ENCODE data around the gene HAUS1.

DNA sequence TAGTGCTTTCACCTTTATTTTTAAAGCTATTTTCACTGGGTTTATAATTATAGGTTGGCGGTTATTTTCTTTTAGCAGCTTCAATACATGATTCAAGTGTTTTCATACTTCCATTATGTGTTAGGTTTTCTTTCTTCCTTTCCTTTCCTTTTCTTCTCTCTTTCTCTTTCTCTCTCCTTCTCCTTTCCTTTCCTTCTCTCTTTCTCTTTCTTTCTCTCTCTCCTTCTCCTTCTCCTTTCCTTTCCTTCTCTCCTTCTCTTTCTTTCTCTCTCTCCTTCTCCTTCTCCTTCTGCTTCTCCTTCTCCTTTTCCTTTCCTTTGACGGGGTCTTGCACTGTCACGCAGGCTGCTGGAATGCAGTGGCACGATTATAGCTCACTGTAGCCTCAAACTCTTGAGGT, 36.0 kb downstream of the HAUS1 start:
- TF ChIP-seq, protein P1, sequence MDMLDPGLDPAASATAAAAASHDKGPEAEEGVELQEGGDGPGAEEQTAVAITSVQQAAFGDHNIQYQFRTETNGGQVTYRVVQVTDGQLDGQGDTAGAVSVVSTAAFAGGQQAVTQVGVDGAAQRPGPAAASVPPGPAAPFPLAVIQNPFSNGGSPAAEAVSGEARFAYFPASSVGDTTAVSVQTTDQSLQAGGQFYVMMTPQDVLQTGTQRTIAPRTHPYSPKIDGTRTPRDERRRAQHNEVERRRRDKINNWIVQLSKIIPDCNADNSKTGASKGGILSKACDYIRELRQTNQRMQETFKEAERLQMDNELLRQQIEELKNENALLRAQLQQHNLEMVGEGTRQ (CRISPR knock-in tag; IDR thresholded peaks at IDR 0.05), result no peak
- TF ChIP-seq ZNF317 (CRISPR knock-in tag; IDR thresholded peaks at IDR 0.05; ENCODE audit: borderline replicate concordance, low read depth), result no peak
- TF ChIP-seq, protein P2, sequence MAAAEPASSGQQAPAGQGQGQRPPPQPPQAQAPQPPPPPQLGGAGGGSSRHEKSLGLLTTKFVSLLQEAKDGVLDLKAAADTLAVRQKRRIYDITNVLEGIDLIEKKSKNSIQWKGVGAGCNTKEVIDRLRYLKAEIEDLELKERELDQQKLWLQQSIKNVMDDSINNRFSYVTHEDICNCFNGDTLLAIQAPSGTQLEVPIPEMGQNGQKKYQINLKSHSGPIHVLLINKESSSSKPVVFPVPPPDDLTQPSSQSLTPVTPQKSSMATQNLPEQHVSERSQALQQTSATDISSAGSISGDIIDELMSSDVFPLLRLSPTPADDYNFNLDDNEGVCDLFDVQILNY (CRISPR knock-in tag; IDR thresholded peaks at IDR 0.05), result no peak
- TF ChIP-seq, protein P3, sequence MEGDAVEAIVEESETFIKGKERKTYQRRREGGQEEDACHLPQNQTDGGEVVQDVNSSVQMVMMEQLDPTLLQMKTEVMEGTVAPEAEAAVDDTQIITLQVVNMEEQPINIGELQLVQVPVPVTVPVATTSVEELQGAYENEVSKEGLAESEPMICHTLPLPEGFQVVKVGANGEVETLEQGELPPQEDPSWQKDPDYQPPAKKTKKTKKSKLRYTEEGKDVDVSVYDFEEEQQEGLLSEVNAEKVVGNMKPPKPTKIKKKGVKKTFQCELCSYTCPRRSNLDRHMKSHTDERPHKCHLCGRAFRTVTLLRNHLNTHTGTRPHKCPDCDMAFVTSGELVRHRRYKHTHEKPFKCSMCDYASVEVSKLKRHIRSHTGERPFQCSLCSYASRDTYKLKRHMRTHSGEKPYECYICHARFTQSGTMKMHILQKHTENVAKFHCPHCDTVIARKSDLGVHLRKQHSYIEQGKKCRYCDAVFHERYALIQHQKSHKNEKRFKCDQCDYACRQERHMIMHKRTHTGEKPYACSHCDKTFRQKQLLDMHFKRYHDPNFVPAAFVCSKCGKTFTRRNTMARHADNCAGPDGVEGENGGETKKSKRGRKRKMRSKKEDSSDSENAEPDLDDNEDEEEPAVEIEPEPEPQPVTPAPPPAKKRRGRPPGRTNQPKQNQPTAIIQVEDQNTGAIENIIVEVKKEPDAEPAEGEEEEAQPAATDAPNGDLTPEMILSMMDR (IDR thresholded peaks at IDR 0.05), result no peak

All from WTC11 (cell line).